DOHH2 (cell line): ENCODE results near the gene PZP.

Experiments
- H3F3A ChIP-seq: fragments of 200-600 bp; sonication (generic), shearing (Covaris generic); 2 replicates; pipeline ENCODE4 v1.6.0; 2016; ENCODE audit warnings: antibody characterized with exemption, mild to moderate bottlenecking; ENCODE audit not compliant: control insufficient read depth, insufficient read depth
- H3K27ac ChIP-seq: fragments of 200-600 bp; sonication (generic); 2 replicates; pipeline ENCODE4 v1.5.1; 2014; ENCODE audit warnings: low read depth, mild to moderate bottlenecking, low read length, moderate library complexity
- H3K27me3 ChIP-seq: fragments of 200-600 bp; sonication (generic); 2 replicates; pipeline ENCODE4 v1.6.1; 2014; ENCODE audit warnings: mild to moderate bottlenecking, low read length, mixed read lengths; ENCODE audit not compliant: control insufficient read depth
- H3K36me3 ChIP-seq: fragments of 200-600 bp; sonication (generic); 2 replicates; pipeline ENCODE4 v1.6.1; 2014; ENCODE audit warnings: mild to moderate bottlenecking, low read length, moderate library complexity, mixed read lengths; ENCODE audit not compliant: control insufficient read depth
- H3K4me1 ChIP-seq: fragments of 200-600 bp; sonication (generic); 2 replicates; pipeline ENCODE4 v1.6.1; 2014; ENCODE audit warnings: mild to moderate bottlenecking, low read length, mixed read lengths; ENCODE audit not compliant: control insufficient read depth
- H3K4me2 ChIP-seq: fragments of 200-600 bp; sonication (generic); 2 replicates; pipeline ENCODE4 v1.6.0; 2014; ENCODE audit warnings: mild to moderate bottlenecking, low read length, moderate library complexity
- H3K4me3 ChIP-seq: fragments of 200-600 bp; sonication (generic); 2 replicates; pipeline ENCODE4 v1.5.1; 2014; ENCODE audit warnings: mild to moderate bottlenecking, low read length, mixed read lengths
- H3K79me2 ChIP-seq: fragments of 200-600 bp; sonication (generic); 2 replicates; pipeline ENCODE4 v1.6.1; 2014; ENCODE audit warnings: mild to moderate bottlenecking, low read length, mixed read lengths; ENCODE audit not compliant: control insufficient read depth
- H3K9me2 ChIP-seq: fragments of 200-600 bp; sonication (generic); replicated peaks from 2 replicates; pipeline ENCODE4 v1.6.1; 2014; ENCODE audit warnings: mild to moderate bottlenecking, low read length, mixed read lengths; ENCODE audit not compliant: control insufficient read depth
- H3K9me3 ChIP-seq: fragments of 200-600 bp; sonication (generic); 2 replicates; pipeline ENCODE4 v1.6.1; 2014; ENCODE audit warnings: antibody characterized with exemption, low read length, mixed read lengths; ENCODE audit not compliant: control insufficient read depth, insufficient read depth
- H4K20me1 ChIP-seq: fragments of 200-600 bp; sonication (generic); 2 replicates; pipeline ENCODE4 v1.6.0; 2014; ENCODE audit warnings: low read depth, mild to moderate bottlenecking, antibody characterized with exemption, low read length, moderate library complexity; ENCODE audit not compliant: control insufficient read depth, insufficient read depth
- EZH2phosphoT487 ChIP-seq: fragments of 200-600 bp; sonication (generic); IDR thresholded peaks from 2 replicates; pipeline ENCODE4 v1.6.1; 2017; ENCODE audit warnings: borderline replicate concordance, mild to moderate bottlenecking, antibody characterized with exemption, low read length, moderate library complexity, mixed read lengths
- TF ChIP-seq, protein P1 (sequence below): fragments of 200-600 bp; sonication (generic); IDR thresholded peaks from one replicate; pipeline ENCODE4 v1.5.1; 2014; ENCODE audit warnings: antibody characterized with exemption, mild to moderate bottlenecking, low read depth, low read length; ENCODE audit not compliant: poor library complexity, severe bottlenecking

Gene PZP

DNA sequence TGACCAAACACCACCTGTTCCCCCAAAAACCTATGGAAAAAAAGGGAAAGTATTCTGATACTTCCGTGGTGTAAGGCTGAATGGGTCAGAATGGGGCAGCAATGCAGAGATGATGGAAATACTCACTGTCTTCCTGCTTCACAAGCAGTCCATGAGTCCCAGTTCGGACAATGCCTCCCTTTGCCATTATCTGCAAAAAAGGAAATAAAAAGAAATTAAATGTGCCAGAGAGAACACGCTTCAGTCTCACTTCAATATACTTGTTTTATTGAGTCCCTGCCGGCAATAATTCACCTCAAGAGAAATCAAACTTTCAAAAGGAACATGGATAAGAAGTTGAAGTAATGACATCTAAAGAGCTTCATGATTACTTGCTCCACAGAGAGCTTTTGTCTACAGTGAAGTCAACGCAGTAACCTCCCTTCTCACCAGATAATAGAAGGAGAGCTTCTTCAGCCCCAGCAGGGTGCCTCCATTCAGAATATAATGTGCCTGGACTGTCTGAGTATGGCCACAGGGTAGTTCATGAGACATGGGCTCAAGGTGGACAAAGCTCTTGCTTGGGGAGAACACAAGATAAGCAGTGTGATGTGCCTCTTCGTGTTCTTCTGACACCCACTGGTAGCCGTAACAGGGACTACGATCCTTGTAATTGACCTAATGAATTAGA, 107.0 kb downstream of the PZP start:
- Histone ChIP-seq H4K20me1 (no peaks in the 10 kb centered on the region), H3K9me2 (no peaks in the 10 kb centered on the region), H3K4me3 (no peak overlapping the region), H3K27me3 (no peaks in the 10 kb centered on the region), H3K36me3 (no peaks in the 10 kb centered on the region), H3K4me2 (no peak overlapping the region), H3K4me1 (no peaks in the 10 kb centered on the region), H3K79me2 (no peaks in the 10 kb centered on the region), H3F3A (no peaks in the 10 kb centered on the region), H3K27ac (no peak overlapping the region), H3K9me3 (no peaks in the 10 kb centered on the region)
- TF ChIP-seq, protein P1, sequence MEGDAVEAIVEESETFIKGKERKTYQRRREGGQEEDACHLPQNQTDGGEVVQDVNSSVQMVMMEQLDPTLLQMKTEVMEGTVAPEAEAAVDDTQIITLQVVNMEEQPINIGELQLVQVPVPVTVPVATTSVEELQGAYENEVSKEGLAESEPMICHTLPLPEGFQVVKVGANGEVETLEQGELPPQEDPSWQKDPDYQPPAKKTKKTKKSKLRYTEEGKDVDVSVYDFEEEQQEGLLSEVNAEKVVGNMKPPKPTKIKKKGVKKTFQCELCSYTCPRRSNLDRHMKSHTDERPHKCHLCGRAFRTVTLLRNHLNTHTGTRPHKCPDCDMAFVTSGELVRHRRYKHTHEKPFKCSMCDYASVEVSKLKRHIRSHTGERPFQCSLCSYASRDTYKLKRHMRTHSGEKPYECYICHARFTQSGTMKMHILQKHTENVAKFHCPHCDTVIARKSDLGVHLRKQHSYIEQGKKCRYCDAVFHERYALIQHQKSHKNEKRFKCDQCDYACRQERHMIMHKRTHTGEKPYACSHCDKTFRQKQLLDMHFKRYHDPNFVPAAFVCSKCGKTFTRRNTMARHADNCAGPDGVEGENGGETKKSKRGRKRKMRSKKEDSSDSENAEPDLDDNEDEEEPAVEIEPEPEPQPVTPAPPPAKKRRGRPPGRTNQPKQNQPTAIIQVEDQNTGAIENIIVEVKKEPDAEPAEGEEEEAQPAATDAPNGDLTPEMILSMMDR = no peak
- no peak for TF ChIP-seq EZH2phosphoT487

DNA sequence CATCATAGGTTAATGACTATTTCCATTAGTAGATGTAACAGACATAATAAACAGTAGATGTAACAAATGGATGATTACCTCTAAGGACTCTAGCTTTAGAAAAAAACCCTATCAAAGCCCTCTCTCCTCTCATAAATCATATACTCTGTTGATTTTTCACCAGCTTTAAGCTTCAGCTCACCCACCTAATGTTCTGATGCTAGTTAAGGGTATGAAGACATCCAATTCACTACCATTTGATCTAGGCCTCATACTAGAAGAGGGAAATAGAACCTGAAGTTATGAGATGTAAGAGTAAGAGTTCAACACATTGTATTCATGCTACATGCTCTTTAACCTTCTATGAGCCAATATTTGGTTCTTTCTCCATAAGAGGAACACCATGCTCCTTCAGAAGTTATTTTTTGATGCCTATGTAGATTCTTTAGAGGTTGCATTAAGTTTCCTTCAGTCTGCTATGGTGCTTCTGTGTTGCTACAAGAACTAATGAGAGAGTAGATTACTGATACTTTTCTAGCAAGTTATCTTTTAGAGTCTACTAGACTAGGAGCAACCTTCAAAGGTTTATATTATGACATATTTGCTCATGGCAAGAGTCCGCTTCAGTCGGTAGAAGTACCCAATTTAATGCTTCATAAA, 108.5 kb downstream of the PZP start:
- H3K4me1 ChIP-seq = no peaks in the 10 kb centered on the region
- H3F3A ChIP-seq = no peaks in the 10 kb centered on the region
- no peaks in the 10 kb centered on the region for H3K9me3 ChIP-seq
- no peaks in the 10 kb centered on the region for H3K9me2 ChIP-seq
- TF ChIP-seq, protein P1 = no peak
- no peak for TF ChIP-seq EZH2phosphoT487
- no peak overlapping the region for H3K27ac ChIP-seq
- H3K4me2 ChIP-seq = no peak overlapping the region
- H3K27me3 ChIP-seq = no peaks in the 10 kb centered on the region
- no peak overlapping the region for H3K4me3 ChIP-seq
- H4K20me1 ChIP-seq = no peaks in the 10 kb centered on the region
- no peaks in the 10 kb centered on the region for H3K36me3 ChIP-seq
- no peaks in the 10 kb centered on the region for H3K79me2 ChIP-seq
